ENCODE results near the gene RNF187.
A peak's percentile ranks its signal among the peaks of the same experiment; 100 is the strongest.

Gene RNF187

DNA sequence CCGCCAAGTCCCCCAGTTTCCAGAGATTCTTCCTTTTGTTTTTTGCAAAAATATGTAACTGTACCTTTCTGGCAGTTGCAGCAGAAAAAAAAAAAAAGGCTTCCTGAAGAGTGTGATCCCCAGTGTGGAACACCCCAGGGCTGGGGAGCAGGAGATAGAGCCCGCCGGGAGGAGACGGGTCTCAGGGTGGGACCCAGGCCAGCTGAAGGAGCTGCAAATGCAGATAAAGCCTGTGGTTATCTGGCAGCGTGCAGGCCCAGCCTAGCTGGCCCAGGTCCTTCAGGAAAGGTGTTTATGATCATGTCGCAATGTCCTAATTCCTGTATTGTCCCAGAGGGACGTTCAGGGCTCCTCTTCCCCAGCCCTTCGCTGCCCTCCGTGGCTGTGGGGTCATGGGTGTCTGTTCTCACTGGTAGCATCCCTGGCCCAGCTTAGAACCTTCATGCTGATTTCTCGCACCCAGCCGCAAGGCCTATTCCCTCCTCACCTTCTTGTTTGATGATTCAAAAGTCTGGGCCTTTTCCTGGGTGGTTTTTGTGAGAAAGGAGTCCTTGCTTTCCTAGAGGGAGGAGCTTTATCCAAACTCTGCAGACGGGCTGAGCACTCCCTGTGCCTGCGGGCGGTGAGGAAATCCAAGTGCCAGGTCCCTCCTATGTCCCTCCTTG lies 26.2 kb downstream of the RNF187 start:
- Histone ChIP-seq H3K36me3 (ENCODE audit: insufficient read depth, insufficient read length, low read length) (no peaks in the 10 kb centered on the region), H3K9ac (ENCODE audit: insufficient read length, low read depth) (no peak overlapping the region), H3K9me3 (ENCODE audit: insufficient read depth, low read length) (peaks cover 8% of the 10 kb centered on the region; the same call in 1 of the 2 replicates), H3K27me3 (ENCODE audit: insufficient read depth, insufficient read length) (peaks cover 74% of the 10 kb centered on the region), H3K4me3 (ENCODE audit: insufficient read length, low read depth) (no peak overlapping the region), H3K4me1 (ENCODE audit: insufficient read depth, insufficient read length) (no peaks in the 10 kb centered on the region)
- no peak for TF ChIP-seq SUZ12 (IDR thresholded peaks at IDR 0.05; ENCODE audit: extremely low read depth, insufficient read depth, insufficient read length)
- no peak for TF ChIP-seq YY1 (IDR thresholded peaks at IDR 0.05; ENCODE audit: insufficient read depth, insufficient read length)
- TF ChIP-seq ZNF274 (IDR thresholded peaks at IDR 0.05; ENCODE audit: low read depth, low read length), result no peak
- no peak for DNase-seq (ENCODE audit: low read depth, low spot score)

DNA sequence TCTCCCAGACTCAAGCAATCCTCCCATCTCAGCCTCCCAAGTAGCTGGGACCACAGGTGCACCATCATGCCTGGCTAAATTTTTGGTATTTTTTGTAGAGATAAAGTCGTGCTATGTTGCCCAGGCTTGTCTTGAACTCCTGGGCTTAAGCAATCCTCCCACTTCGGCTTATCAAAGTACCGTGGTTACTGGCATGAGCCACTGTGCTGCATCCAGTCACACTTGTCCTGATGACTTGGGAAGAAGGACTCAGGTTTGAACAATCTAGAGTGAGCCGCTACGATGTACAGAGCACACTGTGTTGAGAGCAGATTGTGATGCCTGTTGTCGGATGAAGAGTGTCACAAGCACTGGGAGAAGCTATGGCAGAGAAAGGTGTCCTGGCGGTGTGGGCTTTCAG lies 27.2 kb downstream of the RNF187 start:
- H3K27me3 ChIP-seq (ENCODE audit: insufficient read depth, insufficient read length), result peaks cover 76% of the 10 kb centered on the region
- TF ChIP-seq ZNF274 (IDR thresholded peaks at IDR 0.05; ENCODE audit: low read depth, low read length), result no peak
- no peak for TF ChIP-seq YY1 (IDR thresholded peaks at IDR 0.05; ENCODE audit: insufficient read depth, insufficient read length)
- no peak for TF ChIP-seq SUZ12 (IDR thresholded peaks at IDR 0.05; ENCODE audit: extremely low read depth, insufficient read depth, insufficient read length)
- DNase-seq (ENCODE audit: low read depth, low spot score), result no peak

DNA sequence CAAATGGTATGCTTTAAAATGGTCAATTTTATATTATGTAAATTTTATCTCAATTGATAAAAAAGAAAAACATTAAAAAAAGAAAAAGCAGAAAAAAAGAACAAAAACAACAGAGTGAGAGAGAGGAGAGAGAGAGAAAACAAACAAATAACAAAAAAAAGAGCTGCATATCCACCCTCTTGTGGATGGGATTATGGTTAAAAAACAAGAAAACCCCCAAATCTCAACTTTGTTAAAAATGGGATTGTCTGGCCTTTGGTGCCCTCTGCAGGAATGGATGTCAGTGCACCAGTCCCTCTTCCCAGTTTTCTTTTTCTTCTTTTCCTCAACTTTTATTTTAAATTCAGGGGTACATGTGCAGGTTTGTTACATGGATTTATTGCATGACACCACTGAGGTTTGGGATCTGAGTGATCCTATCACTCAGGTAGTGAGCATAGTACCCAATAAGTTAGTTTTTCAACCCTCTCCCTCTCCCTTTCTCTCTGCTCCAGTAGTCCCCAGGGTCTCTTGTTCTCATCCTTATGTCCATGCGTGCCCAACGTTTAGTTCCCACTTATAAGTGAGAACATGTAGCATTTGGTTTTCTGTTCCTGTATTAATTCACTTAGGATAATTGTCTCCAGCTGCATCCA lies 28.1 kb downstream of the RNF187 start:
- TF ChIP-seq YY1 (IDR thresholded peaks at IDR 0.05; ENCODE audit: insufficient read depth, insufficient read length) (no peak), ZNF274 (IDR thresholded peaks at IDR 0.05; ENCODE audit: low read depth, low read length) (no peak), SUZ12 (IDR thresholded peaks at IDR 0.05; ENCODE audit: extremely low read depth, insufficient read depth, insufficient read length) (no peak)
- Histone ChIP-seq H3K27me3 (ENCODE audit: insufficient read depth, insufficient read length) (peaks cover 76% of the 10 kb centered on the region), H3K4me1 (ENCODE audit: insufficient read depth, insufficient read length) (no peaks in the 10 kb centered on the region), H3K36me3 (ENCODE audit: insufficient read depth, insufficient read length, low read length) (no peaks in the 10 kb centered on the region), H3K4me3 (ENCODE audit: insufficient read length, low read depth) (no peak overlapping the region), H3K9me3 (ENCODE audit: insufficient read depth, low read length) (no peaks in the 10 kb centered on the region), H3K9ac (ENCODE audit: insufficient read length, low read depth) (no peak overlapping the region)
- DNase-seq (ENCODE audit: low read depth, low spot score), result peak; percentile 48

More for the DNA sequence above, 27.2 kb downstream of the RNF187 start:
- H3K36me3 ChIP-seq (ENCODE audit: insufficient read depth, insufficient read length, low read length), result no peaks in the 10 kb centered on the region
- no peaks in the 10 kb centered on the region for H3K9me3 ChIP-seq (ENCODE audit: insufficient read depth, low read length)
- H3K9ac ChIP-seq (ENCODE audit: insufficient read length, low read depth), result no peak overlapping the region
- H3K4me3 ChIP-seq (ENCODE audit: insufficient read length, low read depth), result no peak overlapping the region
- no peaks in the 10 kb centered on the region for H3K4me1 ChIP-seq (ENCODE audit: insufficient read depth, insufficient read length)

- TF ChIP-seq ZNF274 (IDR thresholded peaks at IDR 0.05; ENCODE audit: low read depth, low read length), result no peak
- TF ChIP-seq SUZ12 (IDR thresholded peaks at IDR 0.05; ENCODE audit: extremely low read depth, insufficient read depth, insufficient read length), result no peak
- TF ChIP-seq YY1 (IDR thresholded peaks at IDR 0.05; ENCODE audit: insufficient read depth, insufficient read length), result no peak
- Histone ChIP-seq H3K9ac (ENCODE audit: insufficient read length, low read depth) (no peak overlapping the region), H3K9me3 (ENCODE audit: insufficient read depth, low read length) (no peaks in the 10 kb centered on the region), H3K4me3 (ENCODE audit: insufficient read length, low read depth) (no peak overlapping the region), H3K36me3 (ENCODE audit: insufficient read depth, insufficient read length, low read length) (no peaks in the 10 kb centered on the region), H3K4me1 (ENCODE audit: insufficient read depth, insufficient read length) (no peaks in the 10 kb centered on the region), H3K27me3 (ENCODE audit: insufficient read depth, insufficient read length) (peaks cover 56% of the 10 kb centered on the region)
- no peak for DNase-seq (ENCODE audit: low read depth, low spot score)
These were observed 30.5 kb downstream of the RNF187 start for GRCh38 chr1:228517655-228518054.

DNA sequence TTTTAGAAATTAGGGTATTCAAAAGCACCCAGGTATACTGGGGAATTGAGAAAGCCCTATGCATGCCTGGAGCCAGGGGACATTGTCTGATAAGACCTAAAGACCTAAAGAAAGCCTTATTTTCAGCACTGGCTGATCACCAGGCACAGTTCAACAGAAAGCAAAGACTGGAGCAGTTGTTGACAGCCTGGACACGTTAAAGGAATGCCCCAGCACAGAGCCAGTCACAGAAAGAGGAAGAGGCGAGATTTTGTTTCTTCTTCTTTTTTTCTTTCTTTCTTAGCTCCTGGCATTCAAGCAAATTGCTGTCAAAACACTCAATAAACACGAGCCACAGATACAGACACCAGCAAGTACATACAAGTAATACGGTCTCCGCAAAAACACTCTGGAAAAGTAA lies 40.4 kb downstream of the RNF187 start:
- Histone ChIP-seq H3K9ac (ENCODE audit: insufficient read length, low read depth) (no peak overlapping the region), H3K4me3 (ENCODE audit: insufficient read length, low read depth) (no peak overlapping the region), H3K4me1 (ENCODE audit: insufficient read depth, insufficient read length) (no peaks in the 10 kb centered on the region), H3K9me3 (ENCODE audit: insufficient read depth, low read length) (no peaks in the 10 kb centered on the region), H3K36me3 (ENCODE audit: insufficient read depth, insufficient read length, low read length) (no peaks in the 10 kb centered on the region), H3K27me3 (ENCODE audit: insufficient read depth, insufficient read length) (peaks cover 17% of the 10 kb centered on the region)
- no peak for TF ChIP-seq SUZ12 (IDR thresholded peaks at IDR 0.05; ENCODE audit: extremely low read depth, insufficient read depth, insufficient read length)
- TF ChIP-seq YY1 (IDR thresholded peaks at IDR 0.05; ENCODE audit: insufficient read depth, insufficient read length), result no peak
- no peak for TF ChIP-seq ZNF274 (IDR thresholded peaks at IDR 0.05; ENCODE audit: low read depth, low read length)
- DNase-seq (ENCODE audit: low read depth, low spot score), result no peak

- H3K9me3 ChIP-seq (ENCODE audit: insufficient read depth, low read length), result no peaks in the 10 kb centered on the region
- H3K27me3 ChIP-seq (ENCODE audit: insufficient read depth, insufficient read length), result peaks cover 17% of the 10 kb centered on the region
- no peak for DNase-seq (ENCODE audit: low read depth, low spot score)
- no peaks in the 10 kb centered on the region for H3K4me1 ChIP-seq (ENCODE audit: insufficient read depth, insufficient read length)
- no peak for TF ChIP-seq ZNF274 (IDR thresholded peaks at IDR 0.05; ENCODE audit: low read depth, low read length)
- TF ChIP-seq YY1 (IDR thresholded peaks at IDR 0.05; ENCODE audit: insufficient read depth, insufficient read length), result no peak
- no peak for TF ChIP-seq SUZ12 (IDR thresholded peaks at IDR 0.05; ENCODE audit: extremely low read depth, insufficient read depth, insufficient read length)
- no peaks in the 10 kb centered on the region for H3K36me3 ChIP-seq (ENCODE audit: insufficient read depth, insufficient read length, low read length)
- H3K9ac ChIP-seq (ENCODE audit: insufficient read length, low read depth), result no peak overlapping the region
- H3K4me3 ChIP-seq (ENCODE audit: insufficient read length, low read depth), result no peak overlapping the region
These were observed 41.4 kb downstream of the RNF187 start for GRCh38 chr1:228528612-228529011.

GRCh38 chr1:228530086-228530758 lies 43.0 kb downstream of the RNF187 start:
- no peak for DNase-seq (ENCODE audit: low read depth, low spot score)
- H3K36me3 ChIP-seq (ENCODE audit: insufficient read depth, insufficient read length, low read length), result no peaks in the 10 kb centered on the region
- no peaks in the 10 kb centered on the region for H3K4me1 ChIP-seq (ENCODE audit: insufficient read depth, insufficient read length)
- no peaks in the 10 kb centered on the region; the same call in 1 of the 2 replicates for H3K9me3 ChIP-seq (ENCODE audit: insufficient read depth, low read length)
- TF ChIP-seq YY1 (IDR thresholded peaks at IDR 0.05; ENCODE audit: insufficient read depth, insufficient read length) (no peak), SUZ12 (IDR thresholded peaks at IDR 0.05; ENCODE audit: extremely low read depth, insufficient read depth, insufficient read length) (no peak), ZNF274 (IDR thresholded peaks at IDR 0.05; ENCODE audit: low read depth, low read length) (no peak)
- H3K9ac ChIP-seq (ENCODE audit: insufficient read length, low read depth), result no peak overlapping the region
- peaks cover 17% of the 10 kb centered on the region for H3K27me3 ChIP-seq (ENCODE audit: insufficient read depth, insufficient read length)
- H3K4me3 ChIP-seq (ENCODE audit: insufficient read length, low read depth), result no peak overlapping the region
